ENCODE data around the gene PSAPL1. TPM values are rescaled to one million over a fixed set of nuclear protein-coding genes. Genes with fewer than 3 reads are reported as not detected.

Gene PSAPL1
- total RNA-seq, 1 donor from 2014 or later = not detected

DNA sequence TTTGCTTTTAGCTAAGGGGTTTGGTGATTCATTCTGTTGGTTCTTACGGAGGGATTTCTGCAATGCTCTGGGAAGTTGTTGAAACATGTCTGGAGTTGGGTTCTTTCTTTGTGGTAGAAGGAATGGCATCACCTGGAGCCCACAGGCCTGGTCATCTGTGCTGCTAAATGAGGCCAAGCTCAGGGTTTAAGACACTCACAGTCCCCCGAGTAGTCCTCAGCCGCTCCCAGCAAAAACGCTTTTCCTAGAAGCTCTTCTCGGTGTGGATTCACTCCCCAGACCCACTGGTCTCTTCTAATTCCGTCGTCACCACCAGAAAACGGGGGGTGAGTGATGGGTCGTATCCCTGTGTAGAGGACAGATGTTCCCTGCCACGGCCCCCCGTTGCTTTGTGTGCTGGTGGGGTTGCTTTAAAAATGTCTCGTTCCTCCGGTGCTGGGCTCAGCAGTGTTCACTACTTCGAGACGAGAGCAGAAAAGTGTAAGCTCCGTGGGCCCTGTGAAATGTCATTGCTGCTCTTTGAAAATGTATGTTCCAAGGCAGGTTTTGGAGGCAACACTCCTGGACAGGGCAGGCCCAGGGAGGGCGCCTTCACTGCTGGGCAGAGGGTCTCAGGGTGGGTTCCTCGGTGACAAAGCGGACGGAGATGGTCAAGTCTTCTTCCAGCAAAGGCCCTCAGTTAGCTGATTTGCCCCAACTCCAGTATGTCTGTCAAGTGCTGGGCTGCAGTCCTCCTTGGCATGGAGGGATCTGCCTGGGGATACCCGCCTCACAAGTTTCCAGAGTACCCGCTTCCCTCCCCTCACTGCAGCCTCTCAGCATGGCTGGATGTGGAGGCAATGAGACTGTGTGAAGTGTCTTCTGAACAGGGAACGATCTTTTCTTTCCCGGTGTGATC, 37.3 kb downstream of the PSAPL1 start:
- Mint-ChIP-seq H3K9me3 (peaks cover 5% of the 10 kb centered on the region), H3K27me3 (no peaks in the 10 kb centered on the region), H3K4me3 (no peak overlapping the region), H3K36me3 (ENCODE audit: low read depth) (no peaks in the 10 kb centered on the region), H3K27ac (no peak overlapping the region), H3K4me1 (no peaks in the 10 kb centered on the region)
- intact Hi-C loops (cut with micrococcal nuclease) = no loop called here
- ChIA-PET POLR2A (no interaction called here), CTCF (no interaction called here)
- no peak for DNase-seq
- ATAC-seq (ENCODE audit: low read depth) = no peak
- TF ChIP-seq, protein P1, sequence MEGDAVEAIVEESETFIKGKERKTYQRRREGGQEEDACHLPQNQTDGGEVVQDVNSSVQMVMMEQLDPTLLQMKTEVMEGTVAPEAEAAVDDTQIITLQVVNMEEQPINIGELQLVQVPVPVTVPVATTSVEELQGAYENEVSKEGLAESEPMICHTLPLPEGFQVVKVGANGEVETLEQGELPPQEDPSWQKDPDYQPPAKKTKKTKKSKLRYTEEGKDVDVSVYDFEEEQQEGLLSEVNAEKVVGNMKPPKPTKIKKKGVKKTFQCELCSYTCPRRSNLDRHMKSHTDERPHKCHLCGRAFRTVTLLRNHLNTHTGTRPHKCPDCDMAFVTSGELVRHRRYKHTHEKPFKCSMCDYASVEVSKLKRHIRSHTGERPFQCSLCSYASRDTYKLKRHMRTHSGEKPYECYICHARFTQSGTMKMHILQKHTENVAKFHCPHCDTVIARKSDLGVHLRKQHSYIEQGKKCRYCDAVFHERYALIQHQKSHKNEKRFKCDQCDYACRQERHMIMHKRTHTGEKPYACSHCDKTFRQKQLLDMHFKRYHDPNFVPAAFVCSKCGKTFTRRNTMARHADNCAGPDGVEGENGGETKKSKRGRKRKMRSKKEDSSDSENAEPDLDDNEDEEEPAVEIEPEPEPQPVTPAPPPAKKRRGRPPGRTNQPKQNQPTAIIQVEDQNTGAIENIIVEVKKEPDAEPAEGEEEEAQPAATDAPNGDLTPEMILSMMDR (IDR thresholded peaks at IDR 0.05) = no peak

GRCh38 chr4:7396186-7396910, 38.4 kb downstream of the PSAPL1 start:
- Mint-ChIP-seq H3K4me1 (no peaks in the 10 kb centered on the region), H3K9me3 (peaks cover 5% of the 10 kb centered on the region), H3K4me3 (no peak overlapping the region), H3K36me3 (ENCODE audit: low read depth) (no peaks in the 10 kb centered on the region), H3K27ac (no peak overlapping the region), H3K27me3 (no peaks in the 10 kb centered on the region)
- ATAC-seq (ENCODE audit: low read depth) (no peak), DNase-seq (no peak)
- ChIA-PET CTCF (no interaction called here), POLR2A (no interaction called here)
- TF ChIP-seq, protein P1 (IDR thresholded peaks at IDR 0.05) = no peak
- intact Hi-C loops (cut with micrococcal nuclease) = no loop called here

- Mint-ChIP-seq H3K4me1 (no peaks in the 10 kb centered on the region), H3K36me3 (ENCODE audit: low read depth) (no peaks in the 10 kb centered on the region), H3K9me3 (peaks cover 2% of the 10 kb centered on the region), H3K27ac (no peak overlapping the region), H3K27me3 (no peaks in the 10 kb centered on the region), H3K4me3 (no peak overlapping the region)
- intact Hi-C loops (cut with micrococcal nuclease) = no loop called here
- ATAC-seq (ENCODE audit: low read depth) = no peak
- DNase-seq = no peak
- TF ChIP-seq, protein P1 (IDR thresholded peaks at IDR 0.05) = no peak
- POLR2A ChIA-PET = no interaction called here
- CTCF ChIA-PET = no interaction called here
Measured at GRCh38 chr4:7395645-7396044, 39.1 kb downstream of the PSAPL1 start.

DNA sequence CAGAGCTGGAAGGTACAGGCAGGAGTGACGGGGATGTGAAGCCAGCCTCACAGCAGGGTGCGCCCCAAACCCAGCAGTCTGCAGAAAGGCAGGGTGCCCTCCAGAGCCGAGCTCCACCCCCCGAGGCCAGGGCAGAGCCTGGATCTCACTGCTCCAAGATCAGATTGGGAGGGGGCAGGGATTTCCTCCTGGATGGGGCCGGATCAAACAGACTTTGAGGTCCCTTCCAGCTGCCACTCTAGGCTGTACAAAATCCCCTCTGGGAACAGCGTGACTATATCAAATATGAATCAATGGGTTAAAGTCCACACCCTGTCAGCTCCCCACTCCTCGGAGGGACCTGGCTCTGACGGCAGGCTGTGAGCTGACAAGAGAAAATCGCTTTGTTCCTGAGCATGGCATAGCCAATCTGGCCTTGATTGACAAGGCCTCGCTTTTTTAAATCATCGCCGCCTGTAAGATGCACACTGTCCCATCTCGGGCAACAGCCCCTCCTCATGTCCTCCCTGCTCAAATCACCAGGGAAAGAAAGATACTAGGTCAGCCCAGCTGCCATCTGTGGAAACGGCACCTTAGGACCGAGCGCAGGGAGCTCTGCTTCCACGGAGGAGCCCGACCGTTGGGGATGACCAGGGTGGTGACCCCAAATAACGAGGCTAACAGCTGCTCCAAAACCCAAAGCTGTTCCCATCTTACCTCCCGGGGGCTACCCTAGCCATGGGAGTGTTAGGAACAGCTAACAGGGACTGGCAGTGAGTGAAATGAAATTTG, 39.9 kb downstream of the PSAPL1 start:
- ChIA-PET POLR2A (no interaction called here), CTCF (no interaction called here)
- Mint-ChIP-seq H3K36me3 (ENCODE audit: low read depth) (no peaks in the 10 kb centered on the region), H3K9me3 (no peaks in the 10 kb centered on the region), H3K27ac (no peak overlapping the region), H3K4me1 (no peaks in the 10 kb centered on the region), H3K4me3 (no peak overlapping the region), H3K27me3 (no peaks in the 10 kb centered on the region)
- TF ChIP-seq, protein P1 (IDR thresholded peaks at IDR 0.05) = no peak
- no peak for ATAC-seq (ENCODE audit: low read depth)
- intact Hi-C loops (cut with micrococcal nuclease) = no loop called here
- no peak for DNase-seq
